ENCODE data around the gene DLG2. TPM values are rescaled to one million over a fixed set of nuclear protein-coding genes. Genes with fewer than 3 reads are reported as not detected.

Gene DLG2
- total and polyA plus RNA-seq, 4 donors, result 1.3 to 23.3 (median 10.9) TPM

DNA sequence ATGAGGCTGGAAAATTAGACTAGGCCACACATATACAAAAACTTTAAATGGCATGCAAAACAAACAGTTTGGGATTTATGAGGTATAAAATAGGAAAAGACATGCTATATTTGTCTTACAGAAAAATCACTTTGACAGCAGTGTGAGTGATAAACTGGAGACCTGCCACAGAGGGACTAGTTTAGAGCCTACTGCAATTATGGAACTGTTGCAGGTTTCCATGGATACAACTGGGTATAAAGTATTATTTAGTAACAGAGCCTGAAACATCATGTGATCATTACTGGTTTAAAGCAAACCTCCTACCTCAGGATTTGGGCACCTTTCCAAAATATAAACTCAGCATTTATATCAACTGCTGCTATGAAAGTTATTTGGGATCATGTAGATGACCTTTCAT, 1032.5 kb downstream of the DLG2 start:
- intact Hi-C loops (cut with DNase I), result no loop called here
- DNase-seq, result no peak
- H3K4me1 ChIP-seq (ENCODE audit: control insufficient read depth in 1 of 2, insufficient read depth in 2 of 2, low read length in 2 of 2), result no peaks in the 10 kb centered on the region
- H3K27ac ChIP-seq (ENCODE audit: low read depth in 1 of 2, low read length in 2 of 2), result no peak overlapping the region
- H3K27me3 ChIP-seq (ENCODE audit: control insufficient read depth in 1 of 2, insufficient read depth in 2 of 2, low read length in 1 of 2), result no peaks in the 10 kb centered on the region
- no peak for ATAC-seq (ENCODE audit: low FRiP score)
- H3K36me3 ChIP-seq (ENCODE audit: control insufficient read depth in 1 of 2, insufficient read depth in 2 of 2, low read length in 1 of 2), result no peaks in the 10 kb centered on the region
- H3K4me3 ChIP-seq (ENCODE audit: low read length in 2 of 2), result no peak overlapping the region
- H3K9me3 ChIP-seq (ENCODE audit: control insufficient read depth, low read length), result no peaks in the 10 kb centered on the region

DNA sequence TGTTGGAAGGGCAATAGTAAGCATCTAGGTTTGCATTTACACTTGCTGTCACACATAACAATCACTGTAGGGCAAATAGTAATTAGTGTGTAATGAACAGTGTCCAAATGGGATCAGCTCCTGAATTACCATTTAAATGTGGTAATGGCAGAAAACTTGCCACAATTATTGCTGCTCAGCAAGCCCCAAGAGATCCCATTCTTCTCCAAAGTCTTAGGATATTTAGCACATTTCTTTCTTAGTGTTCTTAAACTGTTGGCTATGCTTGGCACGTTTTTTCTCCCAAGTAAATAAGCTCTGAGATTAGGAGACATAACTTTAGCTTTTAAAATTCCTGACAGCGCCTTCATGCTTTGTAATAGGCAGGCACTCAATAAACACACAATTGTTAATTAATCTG, 1037.0 kb downstream of the DLG2 start:
- DNase-seq, result no peak
- Histone ChIP-seq H3K27ac (ENCODE audit: low read depth in 1 of 2, low read length in 2 of 2) (no peak overlapping the region), H3K36me3 (ENCODE audit: control insufficient read depth in 1 of 2, insufficient read depth in 2 of 2, low read length in 1 of 2) (no peaks in the 10 kb centered on the region), H3K27me3 (ENCODE audit: control insufficient read depth in 1 of 2, insufficient read depth in 2 of 2, low read length in 1 of 2) (no peaks in the 10 kb centered on the region), H3K9me3 (ENCODE audit: control insufficient read depth, low read length) (no peaks in the 10 kb centered on the region), H3K4me3 (ENCODE audit: low read length in 2 of 2) (no peak overlapping the region), H3K4me1 (ENCODE audit: control insufficient read depth in 1 of 2, insufficient read depth in 2 of 2, low read length in 2 of 2) (no peaks in the 10 kb centered on the region)
- WGBS, 2 donors, result 8% methylated on average over 2 of the region's 2 CpGs
- intact Hi-C loops (cut with DNase I), result no loop called here
- no peak for ATAC-seq (ENCODE audit: low FRiP score)

DNA sequence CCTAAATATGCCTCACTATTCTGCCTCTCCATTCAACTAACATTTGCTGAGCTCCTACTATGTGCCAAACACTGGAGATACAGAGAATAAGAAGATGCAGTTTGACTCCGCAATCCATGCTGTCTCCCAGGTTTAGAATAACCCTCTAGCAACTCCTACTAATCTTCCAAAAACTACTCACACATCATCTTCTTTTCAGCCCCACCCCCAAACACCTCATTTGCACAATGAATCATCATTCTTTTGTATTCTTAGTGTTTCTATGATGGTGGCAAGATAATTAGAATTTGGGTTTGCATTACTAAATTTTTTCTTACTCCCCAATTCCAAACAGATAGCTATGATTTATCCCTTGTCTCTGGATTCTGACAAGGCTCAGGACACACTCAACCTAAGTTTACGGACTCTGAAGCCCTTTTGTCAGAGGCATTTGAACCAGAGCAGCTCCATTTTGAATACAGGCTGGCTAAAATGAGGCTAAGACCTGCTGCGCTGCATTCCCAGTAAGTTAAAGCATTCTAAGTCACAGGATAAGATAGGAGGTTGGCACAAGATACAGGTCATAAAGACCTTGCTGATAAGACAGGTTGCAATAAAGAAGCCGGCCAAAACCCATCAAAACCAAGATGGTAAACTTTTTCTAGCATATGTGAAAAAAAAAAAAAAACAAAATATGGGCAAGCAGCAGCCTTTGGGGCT, 1038.9 kb downstream of the DLG2 start:
- Histone ChIP-seq H3K27ac (ENCODE audit: low read depth in 1 of 2, low read length in 2 of 2) (no peak overlapping the region), H3K27me3 (ENCODE audit: control insufficient read depth in 1 of 2, insufficient read depth in 2 of 2, low read length in 1 of 2) (no peaks in the 10 kb centered on the region), H3K9me3 (ENCODE audit: control insufficient read depth, low read length) (no peaks in the 10 kb centered on the region), H3K36me3 (ENCODE audit: control insufficient read depth in 1 of 2, insufficient read depth in 2 of 2, low read length in 1 of 2) (no peaks in the 10 kb centered on the region), H3K4me1 (ENCODE audit: control insufficient read depth in 1 of 2, insufficient read depth in 2 of 2, low read length in 2 of 2) (no peaks in the 10 kb centered on the region), H3K4me3 (ENCODE audit: low read length in 2 of 2) (no peak overlapping the region)
- 89 to 92% methylated on average over 4 of the region's 4 CpGs for WGBS, 2 donors
- no peak for ATAC-seq (ENCODE audit: low FRiP score)
- intact Hi-C loops (cut with DNase I), result no loop called here
- DNase-seq, result no peak

DNA sequence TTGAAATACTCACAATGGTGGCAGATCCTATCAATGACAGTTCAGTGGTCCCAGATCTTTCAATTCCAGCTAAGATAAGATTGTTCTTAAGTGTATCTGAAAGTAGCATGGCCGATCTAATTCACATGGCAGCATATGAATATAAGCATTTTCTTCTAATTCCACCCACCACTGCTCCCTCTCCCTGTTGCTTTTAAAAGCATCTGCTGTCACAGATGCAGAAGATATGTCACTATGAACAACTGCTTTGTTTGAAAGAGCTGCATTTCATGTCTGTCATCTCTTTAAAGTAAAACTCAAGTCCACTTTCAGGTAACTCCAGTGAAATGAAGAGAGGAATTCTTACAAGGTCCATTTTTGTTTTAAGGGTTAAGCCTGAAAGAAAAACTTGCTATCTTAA, 1044.0 kb downstream of the DLG2 start:
- H3K9me3 ChIP-seq (ENCODE audit: control insufficient read depth, low read length), result no peaks in the 10 kb centered on the region
- DNase-seq, result no peak
- H3K27me3 ChIP-seq (ENCODE audit: control insufficient read depth in 1 of 2, insufficient read depth in 2 of 2, low read length in 1 of 2), result no peaks in the 10 kb centered on the region
- H3K36me3 ChIP-seq (ENCODE audit: control insufficient read depth in 1 of 2, insufficient read depth in 2 of 2, low read length in 1 of 2), result no peaks in the 10 kb centered on the region
- no peak for ATAC-seq (ENCODE audit: low FRiP score)
- WGBS, 2 donors, result 72 to 80% methylated on average over 1 of the region's 1 CpG
- no peak overlapping the region for H3K4me3 ChIP-seq (ENCODE audit: low read length in 2 of 2)
- no peak overlapping the region for H3K27ac ChIP-seq (ENCODE audit: low read depth in 1 of 2, low read length in 2 of 2)
- intact Hi-C loops (cut with DNase I), result no loop called here
- no peaks in the 10 kb centered on the region for H3K4me1 ChIP-seq (ENCODE audit: control insufficient read depth in 1 of 2, insufficient read depth in 2 of 2, low read length in 2 of 2)

DNA sequence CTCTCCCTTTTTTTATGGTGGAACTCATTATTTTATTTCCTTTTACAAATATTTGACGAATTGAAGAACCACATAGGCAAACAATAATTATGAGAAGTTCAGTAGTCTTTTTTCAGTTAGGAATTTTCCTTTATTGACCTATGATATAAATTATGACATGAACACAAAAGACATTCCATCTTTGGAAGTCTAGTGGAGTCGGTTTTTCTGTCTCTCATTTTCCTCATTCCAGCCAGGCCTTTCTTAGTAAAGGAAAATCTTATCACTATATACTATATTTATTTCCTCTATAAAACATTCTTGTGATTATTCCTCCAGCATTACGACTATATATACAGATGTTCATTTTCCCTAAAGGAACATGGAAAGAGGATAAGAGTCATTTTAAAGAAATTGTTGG, 1046.1 kb downstream of the DLG2 start:
- H3K27ac ChIP-seq (ENCODE audit: low read depth in 1 of 2, low read length in 2 of 2), result no peak overlapping the region
- no peak for DNase-seq
- H3K4me3 ChIP-seq (ENCODE audit: low read length in 2 of 2), result no peak overlapping the region
- no peaks in the 10 kb centered on the region for H3K9me3 ChIP-seq (ENCODE audit: control insufficient read depth, low read length)
- intact Hi-C loops (cut with DNase I), result no loop called here
- 25 to 27% methylated on average over 3 of the region's 3 CpGs for WGBS, 2 donors
- no peaks in the 10 kb centered on the region for H3K36me3 ChIP-seq (ENCODE audit: control insufficient read depth in 1 of 2, insufficient read depth in 2 of 2, low read length in 1 of 2)
- no peaks in the 10 kb centered on the region for H3K27me3 ChIP-seq (ENCODE audit: control insufficient read depth in 1 of 2, insufficient read depth in 2 of 2, low read length in 1 of 2)
- no peak for ATAC-seq (ENCODE audit: low FRiP score)
- H3K4me1 ChIP-seq (ENCODE audit: control insufficient read depth in 1 of 2, insufficient read depth in 2 of 2, low read length in 2 of 2), result no peaks in the 10 kb centered on the region

DNA sequence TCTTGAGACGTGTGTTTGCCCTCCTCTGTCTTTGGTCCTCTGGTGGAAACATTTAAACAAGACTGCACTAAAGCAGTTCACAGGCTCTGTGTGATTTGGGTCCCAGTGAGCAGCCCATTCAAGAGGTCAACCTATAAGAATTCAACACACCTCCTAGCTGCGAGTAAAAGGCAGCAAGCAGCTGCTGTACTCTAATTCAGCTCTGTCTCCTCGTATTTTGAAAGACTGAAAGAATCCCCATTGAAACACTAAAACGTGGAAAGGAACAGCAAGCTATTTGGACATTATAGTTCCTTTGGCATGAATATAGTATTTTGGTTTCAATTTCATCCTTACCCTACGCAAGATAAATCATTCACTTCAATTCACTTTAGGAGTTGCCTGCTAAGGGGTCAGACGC, 1046.7 kb downstream of the DLG2 start:
- intact Hi-C loops (cut with DNase I), result no loop called here
- Histone ChIP-seq H3K36me3 (ENCODE audit: control insufficient read depth in 1 of 2, insufficient read depth in 2 of 2, low read length in 1 of 2) (no peaks in the 10 kb centered on the region), H3K9me3 (ENCODE audit: control insufficient read depth, low read length) (no peaks in the 10 kb centered on the region), H3K4me3 (ENCODE audit: low read length in 2 of 2) (no peak overlapping the region), H3K27ac (ENCODE audit: low read depth in 1 of 2, low read length in 2 of 2) (no peak overlapping the region), H3K27me3 (ENCODE audit: control insufficient read depth in 1 of 2, insufficient read depth in 2 of 2, low read length in 1 of 2) (no peaks in the 10 kb centered on the region), H3K4me1 (ENCODE audit: control insufficient read depth in 1 of 2, insufficient read depth in 2 of 2, low read length in 2 of 2) (no peaks in the 10 kb centered on the region)
- no peak for DNase-seq
- 47 to 48% methylated on average over 6 of the region's 6 CpGs for WGBS, 2 donors
- no peak for ATAC-seq (ENCODE audit: low FRiP score)

DNA sequence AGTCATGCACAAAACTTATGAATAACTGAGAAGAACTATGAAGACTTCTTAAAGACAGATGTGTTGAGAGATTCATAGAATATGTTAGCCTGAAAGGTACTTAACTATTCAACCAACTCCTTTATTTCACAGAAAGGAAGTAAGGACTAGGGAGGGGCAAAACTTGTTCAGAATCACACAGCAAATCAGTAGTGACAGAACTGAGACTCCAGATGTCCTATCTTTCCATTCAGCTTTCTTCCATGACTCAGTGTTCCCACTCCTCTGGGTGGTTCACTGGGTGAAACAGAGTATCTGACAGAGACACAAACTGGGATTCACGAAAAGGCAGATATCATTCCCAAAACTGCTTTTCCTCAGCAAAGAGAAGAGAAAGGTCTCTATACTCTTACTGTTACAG, 1053.3 kb downstream of the DLG2 start:
- Histone ChIP-seq H3K27me3 (ENCODE audit: control insufficient read depth in 1 of 2, insufficient read depth in 2 of 2, low read length in 1 of 2) (no peaks in the 10 kb centered on the region), H3K4me3 (ENCODE audit: low read length in 2 of 2) (no peak overlapping the region), H3K9me3 (ENCODE audit: control insufficient read depth, low read length) (peaks cover 3% of the 10 kb centered on the region), H3K27ac (ENCODE audit: low read depth in 1 of 2, low read length in 2 of 2) (no peak overlapping the region), H3K36me3 (ENCODE audit: control insufficient read depth in 1 of 2, insufficient read depth in 2 of 2, low read length in 1 of 2) (no peaks in the 10 kb centered on the region), H3K4me1 (ENCODE audit: control insufficient read depth in 1 of 2, insufficient read depth in 2 of 2, low read length in 2 of 2) (no peaks in the 10 kb centered on the region)
- no peak for DNase-seq
- 83 to 86% methylated on average over 1 of the region's 1 CpG for WGBS, 2 donors
- ATAC-seq (ENCODE audit: low FRiP score), result no peak
- intact Hi-C loops (cut with DNase I), result no loop called here

DNA sequence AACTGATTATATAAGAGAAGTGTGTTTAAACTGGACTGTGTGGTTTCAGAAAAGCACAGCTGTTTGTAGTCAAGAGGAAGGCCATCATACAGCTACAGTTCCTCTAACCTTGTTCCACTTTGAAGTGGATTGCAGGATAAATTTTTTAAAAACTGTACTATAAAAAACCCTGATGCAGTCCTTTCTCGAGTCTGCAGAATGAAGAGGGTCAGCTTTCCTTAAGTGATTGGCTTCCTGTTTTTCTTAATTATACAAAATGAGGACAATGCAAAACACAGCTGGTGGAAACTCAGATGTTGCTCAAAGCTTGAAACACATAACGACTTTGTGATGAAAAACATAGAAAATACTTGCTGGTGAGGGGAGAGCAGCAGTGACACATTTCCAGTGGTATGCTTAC, 1060.5 kb downstream of the DLG2 start:
- intact Hi-C loops (cut with DNase I), result loop anchor here in 1 of 2 donors (10.0 kb wide), 1 partner anchor 732 kb away; no protein-coding TSS in a partner anchor
- WGBS, 2 donors, result 36 to 38% methylated on average over 2 of the region's 2 CpGs
- no peak for ATAC-seq (ENCODE audit: low FRiP score)

DNA sequence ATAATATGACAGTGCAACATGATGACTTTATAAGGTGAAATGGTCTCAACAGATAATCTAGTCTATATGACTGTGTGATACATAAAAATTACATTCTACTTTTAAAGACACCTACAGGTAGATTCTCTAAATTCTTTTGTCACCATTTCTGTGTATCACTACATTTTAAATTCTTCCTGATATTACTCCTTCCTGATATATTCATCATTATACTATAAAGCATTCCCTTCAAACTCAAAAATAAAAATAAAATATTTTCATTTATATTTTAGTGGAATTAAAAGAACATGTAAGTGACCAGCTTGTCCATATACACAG, 1062.3 kb downstream of the DLG2 start:
- intact Hi-C loops (cut with DNase I), result loop anchor here in 1 of 2 donors (10.0 kb wide), 1 partner anchor 730 kb away; no protein-coding TSS in a partner anchor
- no peaks in the 10 kb centered on the region for H3K4me1 ChIP-seq (ENCODE audit: control insufficient read depth in 1 of 2, insufficient read depth in 2 of 2, low read length in 2 of 2)
- peaks cover 3% of the 10 kb centered on the region for H3K9me3 ChIP-seq (ENCODE audit: control insufficient read depth, low read length)
- no peak overlapping the region for H3K4me3 ChIP-seq (ENCODE audit: low read length in 2 of 2)
- H3K27ac ChIP-seq (ENCODE audit: low read depth in 1 of 2, low read length in 2 of 2), result no peak overlapping the region
- DNase-seq (no peak), ATAC-seq (ENCODE audit: low FRiP score) (no peak)
- no peaks in the 10 kb centered on the region for H3K36me3 ChIP-seq (ENCODE audit: control insufficient read depth in 1 of 2, insufficient read depth in 2 of 2, low read length in 1 of 2)
- H3K27me3 ChIP-seq (ENCODE audit: control insufficient read depth in 1 of 2, insufficient read depth in 2 of 2, low read length in 1 of 2), result no peaks in the 10 kb centered on the region

More for the DNA sequence above, 1060.5 kb downstream of the DLG2 start:
- no peak overlapping the region for H3K4me3 ChIP-seq (ENCODE audit: low read length in 2 of 2)
- no peaks in the 10 kb centered on the region for H3K4me1 ChIP-seq (ENCODE audit: control insufficient read depth in 1 of 2, insufficient read depth in 2 of 2, low read length in 2 of 2)
- no peak for DNase-seq
- no peaks in the 10 kb centered on the region for H3K36me3 ChIP-seq (ENCODE audit: control insufficient read depth in 1 of 2, insufficient read depth in 2 of 2, low read length in 1 of 2)
- H3K9me3 ChIP-seq (ENCODE audit: control insufficient read depth, low read length), result peaks cover 3% of the 10 kb centered on the region
- H3K27ac ChIP-seq (ENCODE audit: low read depth in 1 of 2, low read length in 2 of 2), result no peak overlapping the region
- no peaks in the 10 kb centered on the region for H3K27me3 ChIP-seq (ENCODE audit: control insufficient read depth in 1 of 2, insufficient read depth in 2 of 2, low read length in 1 of 2)

Measured in aorta (tissue), 5 donors.